HepG2 (cell line): ENCODE data around the gene POC1B. TPM values are rescaled to one million over a fixed set of nuclear protein-coding genes. Genes with fewer than 3 reads are reported as not detected.
A peak's percentile ranks its signal among the peaks of the same experiment; 100 is the strongest.

Source experiments
- EHMT2 ChIP-seq: fragments of 200-600 bp; sonication (generic); IDR thresholded peaks from 2 replicates; pipeline ENCODE4 v1.7.0; 2017; ENCODE audit warnings: antibody characterized with exemption, low read depth, low read length, borderline replicate concordance
- ELK4 ChIP-seq: sonication (generic); formaldehyde crosslinking; IDR thresholded peaks from 2 replicates; pipeline ENCODE4 v1.9.0; 2021; ENCODE audit warnings: missing genetic modification reagents, borderline replicate concordance
- ETV5 ChIP-seq: IDR thresholded peaks from 2 replicates; pipeline ENCODE4 v1.6.1; 2018; ENCODE audit warnings: missing biosample characterization, missing genetic modification reagents, inconsistent platforms, borderline replicate concordance
- ISX ChIP-seq: sonication (generic); formaldehyde crosslinking; conservative IDR thresholded peaks from 2 replicates; pipeline ENCODE4 v1.5.0; 2020; ENCODE audit warnings: missing genetic modification reagents
- KDM5A ChIP-seq: fragments of 200-600 bp; sonication (generic); IDR thresholded peaks from 2 replicates; pipeline ENCODE4 v1.7.0; 2018; ENCODE audit warnings: antibody characterized with exemption, mild to moderate bottlenecking, low read length, borderline replicate concordance
- MBD4 ChIP-seq: IDR thresholded peaks from 2 replicates; pipeline ENCODE4 v1.6.1; 2012; ENCODE audit warnings: low read length, inconsistent platforms, borderline replicate concordance
- NCOA1 ChIP-seq: sonication (generic); formaldehyde crosslinking; IDR thresholded peaks from 2 replicates; pipeline ENCODE4 v1.9.0; 2021; ENCODE audit warnings: missing genetic modification reagents
- NFKBIZ ChIP-seq: IDR thresholded peaks from 2 replicates; pipeline ENCODE4 v1.6.1; 2018; ENCODE audit warnings: missing genetic modification reagents, missing compliant biosample characterization
- PPARG ChIP-seq: conservative IDR thresholded peaks from 2 replicates; pipeline ENCODE4 v1.6.1; 2016; ENCODE audit warnings: missing biosample characterization, missing genetic modification reagents
- PRMT3 ChIP-seq: sonication (generic); formaldehyde crosslinking; IDR thresholded peaks from 2 replicates; pipeline ENCODE4 v1.8.1; 2022; ENCODE audit warnings: low read depth, mild to moderate bottlenecking, moderate library complexity, missing genetic modification reagents, borderline replicate concordance
- REL ChIP-seq: sonication (generic); formaldehyde crosslinking; conservative IDR thresholded peaks from 2 replicates; pipeline ENCODE4 v1.8.0; 2022; ENCODE audit warnings: mild to moderate bottlenecking, missing genetic modification reagents, moderate library complexity
- RFX1 ChIP-seq: fragments of 450-650 bp; IDR thresholded peaks from 2 replicates; pipeline ENCODE4 v1.6.1; 2017
- SCMH1 ChIP-seq: sonication (generic); formaldehyde crosslinking; IDR thresholded peaks from 2 replicates; pipeline ENCODE4 v1.9.0; 2021; ENCODE audit warnings: missing genetic modification reagents, mild to moderate bottlenecking, borderline replicate concordance
- TCF7L2 ChIP-seq: IDR thresholded peaks from 2 replicates; pipeline ENCODE4 v1.6.1; 2011; ENCODE audit warnings: mild to moderate bottlenecking, low read depth, low read length, moderate library complexity
- TEF ChIP-seq: sonication (generic); formaldehyde crosslinking; IDR thresholded peaks from 2 replicates; pipeline ENCODE4 v1.5.0; 2020; ENCODE audit warnings: missing genetic modification reagents
- TRIM24 ChIP-seq: sonication (generic); formaldehyde crosslinking; IDR thresholded peaks from 2 replicates; pipeline ENCODE4 v1.8.0; 2022; ENCODE audit warnings: mild to moderate bottlenecking, missing genetic modification reagents
- YEATS2 ChIP-seq: sonication (generic); formaldehyde crosslinking; IDR thresholded peaks from 2 replicates; pipeline ENCODE4 v1.4.0; 2020; ENCODE audit warnings: missing genetic modification reagents, borderline replicate concordance
- ZBTB1 ChIP-seq: sonication (generic); formaldehyde crosslinking; IDR thresholded peaks from 2 replicates; pipeline ENCODE4 v1.4.0; 2020; ENCODE audit warnings: missing genetic modification reagents, borderline replicate concordance
- ZBTB43 ChIP-seq: sonication (generic); formaldehyde crosslinking; conservative IDR thresholded peaks from 2 replicates; pipeline ENCODE4 v1.4.0; 2020; ENCODE audit warnings: missing genetic modification reagents
- ZNF121 ChIP-seq: sonication (generic); formaldehyde crosslinking; IDR thresholded peaks from 2 replicates; pipeline ENCODE4 v1.5.0; 2020; ENCODE audit warnings: mild to moderate bottlenecking, missing genetic modification reagents
- ZNF143 ChIP-seq: sonication (generic); formaldehyde crosslinking; IDR thresholded peaks from 2 replicates; pipeline ENCODE4 v1.4.0; 2020; ENCODE audit warnings: missing genetic modification reagents
- ZNF207 ChIP-seq: fragments of 450-650 bp; IDR thresholded peaks from 2 replicates; pipeline ENCODE4 v1.6.1; 2016; ENCODE audit warnings: antibody characterized with exemption, borderline replicate concordance
- ZNF333 ChIP-seq: sonication (generic); formaldehyde crosslinking; IDR thresholded peaks from 2 replicates; pipeline ENCODE4 v1.4.0; 2020; ENCODE audit warnings: mild to moderate bottlenecking, missing genetic modification reagents, borderline replicate concordance
- ZNF362 ChIP-seq: sonication (generic); formaldehyde crosslinking; IDR thresholded peaks from 2 replicates; pipeline ENCODE4 v1.4.0; 2020; ENCODE audit warnings: missing genetic modification reagents, mild to moderate bottlenecking, borderline replicate concordance
- ZNF672 ChIP-seq: sonication (generic); formaldehyde crosslinking; IDR thresholded peaks from 2 replicates; pipeline ENCODE4 v1.8.1; 2022; ENCODE audit warnings: missing genetic modification reagents
- ZSCAN30 ChIP-seq: sonication (generic); formaldehyde crosslinking; IDR thresholded peaks from 2 replicates; pipeline ENCODE4 v1.5.0; 2020; ENCODE audit warnings: mild to moderate bottlenecking, missing genetic modification reagents
- polyA plus RNA-seq, 8 experiments: library from polyadenylated mRNA; depleted of rRNA in 3 of 8; stranded (reverse) in 7 of 8; unstranded in 1 of 8; fragments of >200 nt; fragmentation: Illumina TruSeq in 4 of 8; extraction: Trizol in 4 of 8; gene quantifications; 2 replicates each; pipeline versions ENCODE4 v1.2.1 to v1.2.3, GENCODE V29; 2011 to 2016; ENCODE audit warnings: low read depth in 4 of 8, missing spikeins in 1 of 8, mixed read lengths in 1 of 8; ENCODE audit not compliant: insufficient read depth in 1 of 8
- total RNA-seq, 5 experiments: library from RNA; depleted of rRNA; stranded (reverse); fragments of >200 nt; fragmentation: Illumina TruSeq; extraction: Trizol; gene quantifications; 2 replicates each; pipeline ENCODE4 v1.2.3, GENCODE V29; 2016; ENCODE audit warnings: low read depth in 1 of 5

Gene POC1B
- total and polyA plus RNA-seq, 2 of the 13 experiments (the other 11 are each of a cell fraction or from before 2014, with no cell fraction given), result 9.3 to 11.0 TPM

- no peak for TF ChIP-seq ZNF333 (CRISPR knock-in tag)
- no peak for TF ChIP-seq ZNF207
- TF ChIP-seq ZNF362 (CRISPR knock-in tag), result peak; percentile 95
- no peak for TF ChIP-seq REL
- peak; percentile 77; the same call in 1 of the 2 replicates for TF ChIP-seq PPARG (CRISPR knock-in tag)
- TF ChIP-seq ZNF143 (CRISPR knock-in tag), result no peak
- no peak for TF ChIP-seq PRMT3 (CRISPR knock-in tag)
- TF ChIP-seq NCOA1 (CRISPR knock-in tag), result no peak
- 0 out of 2 replicates have a peak, but pooled peaks have one; percentile 20 for TF ChIP-seq ZBTB43 (CRISPR knock-in tag)
- TF ChIP-seq ZSCAN30, result 0 out of 2 replicates have a peak, but pooled peaks have one; percentile 58
- no peak for TF ChIP-seq KDM5A
- no peak for TF ChIP-seq ISX (CRISPR knock-in tag)
- TF ChIP-seq ZNF121, result peak; percentile 56; the same call in 1 of the 2 replicates
- peak; percentile 91; the same call in 1 of the 2 replicates for TF ChIP-seq MBD4
- TF ChIP-seq YEATS2 (CRISPR knock-in tag), result peak; percentile 20; the same call in 1 of the 2 replicates
- TF ChIP-seq TRIM24 (CRISPR knock-in tag), result no peak
- no peak for TF ChIP-seq SCMH1 (CRISPR knock-in tag)
- peak; percentile 85 for TF ChIP-seq TEF (CRISPR knock-in tag)
- no peak for TF ChIP-seq ELK4 (CRISPR knock-in tag)
- no peak for TF ChIP-seq EHMT2
- peak; percentile 93 for TF ChIP-seq ETV5 (CRISPR knock-in tag)
- TF ChIP-seq ZBTB1 (CRISPR knock-in tag), result no peak
- no peak for TF ChIP-seq ZNF672 (CRISPR knock-in tag)
- TF ChIP-seq RFX1, result no peak
- peak; percentile 22; the same call in 1 of the 2 replicates for TF ChIP-seq TCF7L2
- TF ChIP-seq NFKBIZ, result peak; percentile 72
These were observed 142.4 kb downstream of the POC1B start (continued) for GRCh38 chr12:89383235-89384049.
